ENCODE data around the gene AFG1L. TPM values are rescaled to one million over a fixed set of nuclear protein-coding genes. Genes with fewer than 3 reads are reported as not detected.

The AFG1L gene
- total and polyA plus RNA-seq, 2 experiments from 2014 or later, result 4.1 to 8.7 TPM

GRCh38 chr6:108561742-108562502 is 267.1 kb downstream of the AFG1L start:
- Mint-ChIP-seq H3K36me3 (ENCODE audit: low read depth) (peaks cover 5% of the 10 kb centered on the region; the same call in 2 of the 3 replicates), H3K4me1 (peaks cover 37% of the 10 kb centered on the region), H3K27me3 (ENCODE audit: insufficient read depth, low read depth, poor library complexity) (peaks cover 21% of the 10 kb centered on the region), H3K9me3 (peaks cover 6% of the 10 kb centered on the region; the same call in 2 of the 3 replicates), H3K4me3 (peak overlapping the region; percentile 97), H3K27ac (peak overlapping the region; percentile 95)
- TF ChIP-seq ZNF331 (CRISPR knock-in tag; IDR thresholded peaks at IDR 0.05; ENCODE audit: low read depth) (no peak), EZH2 (IDR thresholded peaks at IDR 0.05; ENCODE audit: low read depth, unreplicated experiment) (peak; percentile 46)
- peak overlapping the region; percentile 85 for H3K4me2 ChIP-seq
- no peak overlapping the region for H2AFZ ChIP-seq
- H3K79me2 ChIP-seq (replicated peaks; ENCODE audit: insufficient read depth), result peaks cover 49% of the 10 kb centered on the region
- DNase-seq (ENCODE audit: low spot score), result peak; percentile 46
- H4K20me1 ChIP-seq (replicated peaks; ENCODE audit: insufficient read depth), result peaks cover 16% of the 10 kb centered on the region
- ATAC-seq, result peak; percentile 2
- H3F3A ChIP-seq (replicated peaks; ENCODE audit: low read depth), result 0 out of 2 replicates have a peak, but pooled peaks cover 3% of the 10 kb centered on the region
- no peaks in the 10 kb centered on the region for H3K36me3 ChIP-seq (ENCODE audit: insufficient read depth)
- H3K9me2 ChIP-seq (ENCODE audit: insufficient read depth), result no peaks in the 10 kb centered on the region
- H3K27ac ChIP-seq (ENCODE audit: low read depth), result no peak overlapping the region
- peaks cover 29% of the 10 kb centered on the region for H3K27me3 ChIP-seq (ENCODE audit: insufficient read depth)
- H3K4me3 ChIP-seq, result peak overlapping the region; percentile 97
- H3K4me1 ChIP-seq (ENCODE audit: insufficient read depth), result peaks cover 35% of the 10 kb centered on the region

GRCh38 chr6:108562503-108562993 is 267.7 kb downstream of the AFG1L start:
- H3K27ac Mint-ChIP-seq, result peak overlapping the region; percentile 95
- H3K79me2 ChIP-seq (replicated peaks; ENCODE audit: insufficient read depth), result peaks cover 56% of the 10 kb centered on the region
- no peak for TF ChIP-seq REST (IDR thresholded peaks at IDR 0.05; ENCODE audit: unreplicated experiment)
- TF ChIP-seq EZH2phosphoT487 (IDR thresholded peaks at IDR 0.05; ENCODE audit: unreplicated experiment), result no peak
- no peak for TF ChIP-seq STAT1 (IDR thresholded peaks at IDR 0.05; ENCODE audit: unreplicated experiment)
- TF ChIP-seq JUNB (IDR thresholded peaks at IDR 0.05; ENCODE audit: unreplicated experiment), result no peak
- no peak for TF ChIP-seq ZNF462 (CRISPR knock-in tag; IDR thresholded peaks at IDR 0.05)
- no peak for TF ChIP-seq ZNF331 (CRISPR knock-in tag; IDR thresholded peaks at IDR 0.05; ENCODE audit: low read depth)
- no peak for TF ChIP-seq CTCF (conservative IDR thresholded peaks at IDR 0.05; ENCODE audit: low read depth in 2 of 2)

More at GRCh38 chr6:108562503-108562993, 267.7 kb downstream of the AFG1L start:
- no peak overlapping the region for H2AFZ ChIP-seq
- Mint-ChIP-seq H3K4me3 (peak overlapping the region; percentile 97), H3K27me3 (ENCODE audit: insufficient read depth, low read depth, poor library complexity) (peaks cover 17% of the 10 kb centered on the region), H3K9me3 (peaks cover 6% of the 10 kb centered on the region; the same call in 2 of the 3 replicates), H3K4me1 (peaks cover 33% of the 10 kb centered on the region), H3K36me3 (ENCODE audit: low read depth) (peaks cover 9% of the 10 kb centered on the region; the same call in 2 of the 3 replicates)
- DNase-seq (ENCODE audit: low spot score), result peak; percentile 94
- no peak overlapping the region for H3K27ac ChIP-seq (ENCODE audit: low read depth)
- H4K20me1 ChIP-seq (replicated peaks; ENCODE audit: insufficient read depth), result peaks cover 16% of the 10 kb centered on the region
- peak; percentile 28 for ATAC-seq
- H3K27me3 ChIP-seq (ENCODE audit: insufficient read depth), result peaks cover 26% of the 10 kb centered on the region
- H3K36me3 ChIP-seq (ENCODE audit: insufficient read depth), result no peaks in the 10 kb centered on the region
- H3K4me2 ChIP-seq, result peak overlapping the region; percentile 85
- no peaks in the 10 kb centered on the region for H3F3A ChIP-seq (replicated peaks; ENCODE audit: low read depth)
- no peaks in the 10 kb centered on the region for H3K9me2 ChIP-seq (ENCODE audit: insufficient read depth)
- peaks cover 30% of the 10 kb centered on the region for H3K4me1 ChIP-seq (ENCODE audit: insufficient read depth)
- peak overlapping the region; percentile 97 for H3K4me3 ChIP-seq

Measured in GM23338 (cell line).